PC-9 (cell line): ENCODE data around the gene BMP10. TPM values are rescaled to one million over a fixed set of nuclear protein-coding genes. Genes with fewer than 3 reads are reported as not detected.

ENCODE experiments used
- BruUV-seq: library from RNA; stranded (reverse); fragments of 400-500 nt; replicated peaks from 2 replicates; lab custom pipeline; 2021; lab: Mats Ljungman, UMichigan
- CTCF ChIA-PET: fragments of 300-600 bp; sonication (Branson Sonifier 250); formaldehyde crosslinking; loops from one replicate; lab custom pipeline; 2022; ENCODE audit warnings: antibody characterized with exemption; lab: Charles Lee
- POLR2A ChIA-PET: fragments of 300-600 bp; sonication (Branson Sonifier 250); formaldehyde crosslinking; loops from one replicate; lab custom pipeline; 2022; ENCODE audit warnings: antibody characterized with exemption; ENCODE audit not compliant: unreplicated experiment; lab: Charles Lee
- DNase-seq, 2 experiments: peaks; one replicate each; pipeline versions ENCODE4 v3.0.0 to v3.0.0-alpha.2; 2015 to 2022; ENCODE audit warnings: mixed read lengths in 1 of 2
- H2AFZ ChIP-seq: fragments of 200-600 bp; sonication (generic); 2 replicates; pipeline ENCODE4 v1.8.1; 2017; ENCODE audit warnings: antibody characterized with exemption
- H3F3A ChIP-seq: fragments of 200-600 bp; sonication (generic); 2 replicates; pipeline ENCODE4 v1.8.1; 2017; ENCODE audit warnings: antibody characterized with exemption, mild to moderate bottlenecking, low read depth; ENCODE audit not compliant: insufficient read depth
- H3K27ac ChIP-seq: fragments of 200-600 bp; sonication (generic); 2 replicates; pipeline ENCODE4 v1.6.1; 2016; ENCODE audit warnings: mixed run types
- H3K27me3 ChIP-seq: fragments of 200-600 bp; sonication (generic); 2 replicates; pipeline ENCODE4 v1.6.1; 2016; ENCODE audit warnings: low read depth, mixed run types; ENCODE audit not compliant: insufficient read depth
- H3K36me3 ChIP-seq: fragments of 200-600 bp; sonication (generic); 2 replicates; pipeline ENCODE4 v1.6.1; 2016; ENCODE audit warnings: low read depth, mixed run types
- H3K4me1 ChIP-seq: fragments of 200-600 bp; sonication (generic); replicated peaks from 2 replicates; pipeline ENCODE4 v1.6.1; 2016; ENCODE audit warnings: mixed run types; ENCODE audit not compliant: insufficient read depth
- H3K4me2 ChIP-seq: fragments of 200-600 bp; sonication (generic); 2 replicates; pipeline ENCODE4 v1.6.1; 2017; ENCODE audit warnings: mixed run types
- H3K4me3 ChIP-seq: fragments of 200-600 bp; sonication (generic); 2 replicates; pipeline ENCODE4 v1.6.1; 2016; ENCODE audit warnings: mixed run types
- H3K79me2 ChIP-seq: fragments of 200-600 bp; sonication (generic); 2 replicates; pipeline ENCODE4 v1.6.1; 2017; ENCODE audit warnings: low read depth, mixed run types
- H3K9me2 ChIP-seq: fragments of 200-600 bp; sonication (generic); 2 replicates; pipeline ENCODE4 v1.8.1; 2017; ENCODE audit warnings: mild to moderate bottlenecking; ENCODE audit not compliant: insufficient read depth
- H3K9me3 ChIP-seq: fragments of 200-600 bp; sonication (generic); 2 replicates; pipeline ENCODE4 v1.8.1; 2016; ENCODE audit warnings: low read depth; ENCODE audit not compliant: insufficient read depth
- H4K20me1 ChIP-seq: fragments of 200-600 bp; sonication (generic); 2 replicates; pipeline ENCODE4 v1.8.1; 2017; ENCODE audit not compliant: insufficient read depth
- CTCF ChIP-seq: fragments of 200-600 bp; sonication (generic); conservative IDR thresholded peaks from 2 replicates; pipeline ENCODE4 v1.6.1; 2017; ENCODE audit warnings: mixed run types, antibody characterized with exemption, mild to moderate bottlenecking, moderate library complexity
- EZH2 ChIP-seq: fragments of 200-600 bp; sonication (generic); IDR thresholded peaks from 2 replicates; pipeline ENCODE4 v1.8.0; 2017; ENCODE audit warnings: antibody characterized with exemption, low read depth
- intact Hi-C: fragments of 100-400 bp; cut with micrococcal nuclease; formaldehyde crosslinking; loops from one replicate; pipeline ENCODE4 v1.10.0; 2022; ENCODE audit not compliant: unreplicated experiment
- total RNA-seq: library from RNA; stranded (reverse); gene quantifications from 2 replicates; pipeline ENCODE4 v1.2.3, GENCODE V29; 2021

The BMP10 gene
- total RNA-seq, 1 experiment from 2014 or later: not detected

GRCh38 chr2:68913359-68913758, 42.2 kb upstream of the BMP10 start:
- Histone ChIP-seq H3K4me1 (peaks cover 9% of the 10 kb centered on the region), H3K79me2 (no peaks in the 10 kb centered on the region), H3K9me3 (no peaks in the 10 kb centered on the region), H3K27ac (no peak overlapping the region), H3F3A (peaks cover 8% of the 10 kb centered on the region; the same call in 1 of the 2 replicates), H3K4me2 (no peak overlapping the region), H4K20me1 (no peaks in the 10 kb centered on the region), H3K27me3 (no peaks in the 10 kb centered on the region), H3K9me2 (no peaks in the 10 kb centered on the region; the same call in 1 of the 2 replicates), H2AFZ (no peak overlapping the region), H3K36me3 (no peaks in the 10 kb centered on the region), H3K4me3 (no peak overlapping the region)
- intact Hi-C loops: no loop called here
- ChIA-PET POLR2A (no interaction called here), CTCF (no interaction called here)
- no peak for DNase-seq
- TF ChIP-seq EZH2 (no peak), CTCF (no peak)
- BruUV-seq: no TSS peak

- POLR2A ChIA-PET: no interaction called here
- H3F3A ChIP-seq: peaks cover 8% of the 10 kb centered on the region; the same call in 1 of the 2 replicates
- no peak overlapping the region for H3K4me3 ChIP-seq
- peaks cover 16% of the 10 kb centered on the region for H3K4me1 ChIP-seq
- no peaks in the 10 kb centered on the region; the same call in 1 of the 2 replicates for H3K9me2 ChIP-seq
- no TSS peak for BruUV-seq
- no peaks in the 10 kb centered on the region for H3K9me3 ChIP-seq
- no peaks in the 10 kb centered on the region for H3K36me3 ChIP-seq
- no peak overlapping the region for H2AFZ ChIP-seq
- no peaks in the 10 kb centered on the region for H3K27me3 ChIP-seq
- no peak overlapping the region for H3K4me2 ChIP-seq
- intact Hi-C loops: no loop called here
- DNase-seq: no peak
- CTCF ChIA-PET: no interaction called here
- H3K79me2 ChIP-seq: no peaks in the 10 kb centered on the region
- no peaks in the 10 kb centered on the region for H4K20me1 ChIP-seq
- H3K27ac ChIP-seq: no peak overlapping the region
- TF ChIP-seq CTCF: no peak
- no peak for TF ChIP-seq EZH2
Observed at GRCh38 chr2:68912732-68913131, 41.5 kb upstream of the BMP10 start.

- no peak overlapping the region for H3K4me2 ChIP-seq
- H3K36me3 ChIP-seq: no peaks in the 10 kb centered on the region
- no peak overlapping the region for H3K27ac ChIP-seq
- H2AFZ ChIP-seq: no peak overlapping the region
- ChIA-PET POLR2A (no interaction called here), CTCF (no interaction called here)
- no peak for TF ChIP-seq CTCF
- no peaks in the 10 kb centered on the region for H4K20me1 ChIP-seq
- no peak for DNase-seq
- no peaks in the 10 kb centered on the region for H3K27me3 ChIP-seq
- intact Hi-C loops: no loop called here
- peaks cover 8% of the 10 kb centered on the region; the same call in 1 of the 2 replicates for H3F3A ChIP-seq
- peaks cover 22% of the 10 kb centered on the region for H3K4me1 ChIP-seq
- H3K9me2 ChIP-seq: no peaks in the 10 kb centered on the region
- no peaks in the 10 kb centered on the region for H3K79me2 ChIP-seq
- no peak overlapping the region for H3K4me3 ChIP-seq
- no peaks in the 10 kb centered on the region for H3K9me3 ChIP-seq
- BruUV-seq: no TSS peak
Observed at GRCh38 chr2:68912111-68912510, 40.9 kb upstream of the BMP10 start.
